ENCODE measurements around the gene FRMD4A.

Gene FRMD4A

GRCh38 chr10:13761490-13762091 is 569.1 kb downstream of the FRMD4A start:
- Histone ChIP-seq H3K4me3 (ENCODE audit: insufficient read depth, low read length, poor library complexity, severe bottlenecking) (no peak overlapping the region), H4K20me1 (ENCODE audit: low read depth, low read length) (no peaks in the 10 kb centered on the region), H3K36me3 (ENCODE audit: low read length) (no peaks in the 10 kb centered on the region), H3K27me3 (ENCODE audit: low read length) (no peaks in the 10 kb centered on the region), H3K79me2 (ENCODE audit: insufficient read depth, low read length) (no peaks in the 10 kb centered on the region), H3K9me3 (ENCODE audit: insufficient read depth, low read length) (no peaks in the 10 kb centered on the region), H3F3A (ENCODE audit: insufficient read depth) (no peaks in the 10 kb centered on the region), H2AFZ (ENCODE audit: low read depth, low read length, severe bottlenecking) (no peak overlapping the region), H3K4me2 (ENCODE audit: low read depth, low read length, poor library complexity, severe bottlenecking) (no peak overlapping the region), H3K27ac (ENCODE audit: low read depth, low read length) (no peak overlapping the region), H3K9ac (ENCODE audit: low read length) (no peak overlapping the region), H3K9me2 (replicated peaks; ENCODE audit: insufficient read depth, low read length) (no peaks in the 10 kb centered on the region)
- TF ChIP-seq EZH2phosphoT487 (conservative IDR thresholded peaks at IDR 0.05; ENCODE audit: low read length) = no peak
- no peak for TF ChIP-seq CTCF (IDR thresholded peaks at IDR 0.05; ENCODE audit: insufficient read depth, low read length, poor library complexity, severe bottlenecking)

GRCh38 chr10:13759168-13759567 is 571.6 kb downstream of the FRMD4A start:
- no peak overlapping the region for H3K27ac ChIP-seq (ENCODE audit: low read depth, low read length)
- no peaks in the 10 kb centered on the region for H3K9me3 ChIP-seq (ENCODE audit: insufficient read depth, low read length)
- H3F3A ChIP-seq (ENCODE audit: insufficient read depth) = no peaks in the 10 kb centered on the region
- H3K79me2 ChIP-seq (ENCODE audit: insufficient read depth, low read length) = no peaks in the 10 kb centered on the region
- H3K4me2 ChIP-seq (ENCODE audit: low read depth, low read length, poor library complexity, severe bottlenecking) = no peak overlapping the region
- H3K4me3 ChIP-seq (ENCODE audit: insufficient read depth, low read length, poor library complexity, severe bottlenecking) = no peak overlapping the region
- H3K36me3 ChIP-seq (ENCODE audit: low read length) = no peaks in the 10 kb centered on the region
- no peaks in the 10 kb centered on the region for H3K9me2 ChIP-seq (replicated peaks; ENCODE audit: insufficient read depth, low read length)
- H2AFZ ChIP-seq (ENCODE audit: low read depth, low read length, severe bottlenecking) = no peak overlapping the region
- H4K20me1 ChIP-seq (ENCODE audit: low read depth, low read length) = no peaks in the 10 kb centered on the region
- no peak overlapping the region for H3K9ac ChIP-seq (ENCODE audit: low read length)
- H3K27me3 ChIP-seq (ENCODE audit: low read length) = no peaks in the 10 kb centered on the region
- TF ChIP-seq EZH2phosphoT487 (conservative IDR thresholded peaks at IDR 0.05; ENCODE audit: low read length) = no peak
- no peak for TF ChIP-seq CTCF (IDR thresholded peaks at IDR 0.05; ENCODE audit: insufficient read depth, low read length, poor library complexity, severe bottlenecking)

- Histone ChIP-seq H3F3A (ENCODE audit: insufficient read depth) (no peaks in the 10 kb centered on the region), H3K9me3 (ENCODE audit: insufficient read depth, low read length) (no peaks in the 10 kb centered on the region), H3K9ac (ENCODE audit: low read length) (no peak overlapping the region), H3K27me3 (ENCODE audit: low read length) (no peaks in the 10 kb centered on the region), H3K27ac (ENCODE audit: low read depth, low read length) (no peak overlapping the region), H3K79me2 (ENCODE audit: insufficient read depth, low read length) (no peaks in the 10 kb centered on the region), H3K9me2 (replicated peaks; ENCODE audit: insufficient read depth, low read length) (no peaks in the 10 kb centered on the region), H3K4me3 (ENCODE audit: insufficient read depth, low read length, poor library complexity, severe bottlenecking) (no peak overlapping the region), H3K4me2 (ENCODE audit: low read depth, low read length, poor library complexity, severe bottlenecking) (no peak overlapping the region), H3K36me3 (ENCODE audit: low read length) (no peaks in the 10 kb centered on the region), H2AFZ (ENCODE audit: low read depth, low read length, severe bottlenecking) (no peak overlapping the region), H4K20me1 (ENCODE audit: low read depth, low read length) (no peaks in the 10 kb centered on the region)
- no peak for TF ChIP-seq EZH2phosphoT487 (conservative IDR thresholded peaks at IDR 0.05; ENCODE audit: low read length)
- no peak for TF ChIP-seq CTCF (IDR thresholded peaks at IDR 0.05; ENCODE audit: insufficient read depth, low read length, poor library complexity, severe bottlenecking)
Measured at GRCh38 chr10:13758756-13759155, 572.0 kb downstream of the FRMD4A start.

Data from SU-DHL-6 (cell line).